Testis (tissue), 3 donors: ENCODE results near the gene STARD13. TPM values are rescaled to one million over a fixed set of nuclear protein-coding genes. Genes with fewer than 3 reads are reported as not detected.
"Not testable (repeated sequence)": the region's sequence is repeated elsewhere in the genome, so short reads cannot be mapped to it uniquely, and the experiment has no call there.

ENCODE experiments used
- DNase-seq: peaks from one replicate; pipeline ENCODE4 v3.0.0-alpha.2; 2019
- H3K27ac ChIP-seq, 2 donors: fragments of 200-600 bp; sonication (generic); one replicate each; pipeline ENCODE4 v1.5.1; 2019
- H3K27me3 ChIP-seq: fragments of 200-600 bp; sonication (generic); one replicate; pipeline ENCODE4 v1.5.1; 2019
- H3K36me3 ChIP-seq: fragments of 200-600 bp; sonication (generic); one replicate; pipeline ENCODE4 v1.5.1; 2017; ENCODE audit warnings: low read depth; ENCODE audit errors: missing control alignments
- H3K4me1 ChIP-seq: fragments of 200-600 bp; sonication (generic); one replicate; pipeline ENCODE4 v1.5.1; 2019
- H3K4me3 ChIP-seq, 2 donors: fragments of 200-600 bp; sonication (generic); one replicate each; pipeline ENCODE4 v1.5.1; 2017 to 2019
- H3K9me3 ChIP-seq: fragments of 200-600 bp; sonication (generic); one replicate; pipeline ENCODE4 v1.5.1; 2017
- POLR2A ChIP-seq: fragments of 450-650 bp; IDR thresholded peaks from one replicate; pipeline ENCODE4 v1.6.1; 2017; ENCODE audit warnings: antibody characterized with exemption, mild to moderate bottlenecking, moderate library complexity
- WGBS, 2 donors: methylation state at CpG; one replicate each; pipeline ENCODE4 v1.1.5; 2018; 5-methylcytosine and 5-hydroxymethylcytosine counted together
- intact Hi-C: fragments of 100-400 bp; cut with DNase I; formaldehyde crosslinking; loops from one replicate; pipeline ENCODE4 v1.15.1; 2023; ENCODE audit warnings: low total_unique reads
- polyA plus RNA-seq: library from polyadenylated mRNA; stranded (reverse); fragments of 350-450 nt; fragmentation: Illumina TruSeq; extraction: RNeasy Lipid Tissue Mini Kit (QIAGEN cat#74804); gene quantifications from one replicate; pipeline ENCODE4 v1.2.3, GENCODE V29; 2014; ENCODE audit warnings: low read depth, low replicate concordance; ENCODE audit not compliant: insufficient read depth
- total RNA-seq, 2 donors: library from RNA; depleted of rRNA; stranded (reverse); fragments of >200 nt; gene quantifications; one replicate each; pipeline ENCODE4 v1.2.3, GENCODE V29; 2016
- TF ChIP-seq, protein P1 (sequence below), 3 experiments: fragments of 450-650 bp in 2 of 3; fragments of 200-600 bp in 1 of 3; sonication (generic) in 1 of 3; IDR thresholded peaks; one replicate each; pipeline ENCODE4 v1.5.1; 2016 to 2019; ENCODE audit warnings: antibody characterized with exemption in 3 of 3, mild to moderate bottlenecking in 2 of 3, moderate library complexity in 1 of 3

The STARD13 gene
- total and polyA plus RNA-seq, 3 donors from 2014 or later = 7.2 to 33.7 (median 24.4) TPM

- Histone ChIP-seq H3K27ac (no peak overlapping the region), H3K4me3 (no peak overlapping the region), H3K27me3 (no peaks in the 10 kb centered on the region), H3K36me3 (no peaks in the 10 kb centered on the region), H3K4me1 (peaks cover 8% of the 10 kb centered on the region), H3K9me3 (no peaks in the 10 kb centered on the region)
- no peak for DNase-seq
- TF ChIP-seq, protein P1, sequence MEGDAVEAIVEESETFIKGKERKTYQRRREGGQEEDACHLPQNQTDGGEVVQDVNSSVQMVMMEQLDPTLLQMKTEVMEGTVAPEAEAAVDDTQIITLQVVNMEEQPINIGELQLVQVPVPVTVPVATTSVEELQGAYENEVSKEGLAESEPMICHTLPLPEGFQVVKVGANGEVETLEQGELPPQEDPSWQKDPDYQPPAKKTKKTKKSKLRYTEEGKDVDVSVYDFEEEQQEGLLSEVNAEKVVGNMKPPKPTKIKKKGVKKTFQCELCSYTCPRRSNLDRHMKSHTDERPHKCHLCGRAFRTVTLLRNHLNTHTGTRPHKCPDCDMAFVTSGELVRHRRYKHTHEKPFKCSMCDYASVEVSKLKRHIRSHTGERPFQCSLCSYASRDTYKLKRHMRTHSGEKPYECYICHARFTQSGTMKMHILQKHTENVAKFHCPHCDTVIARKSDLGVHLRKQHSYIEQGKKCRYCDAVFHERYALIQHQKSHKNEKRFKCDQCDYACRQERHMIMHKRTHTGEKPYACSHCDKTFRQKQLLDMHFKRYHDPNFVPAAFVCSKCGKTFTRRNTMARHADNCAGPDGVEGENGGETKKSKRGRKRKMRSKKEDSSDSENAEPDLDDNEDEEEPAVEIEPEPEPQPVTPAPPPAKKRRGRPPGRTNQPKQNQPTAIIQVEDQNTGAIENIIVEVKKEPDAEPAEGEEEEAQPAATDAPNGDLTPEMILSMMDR (IDR thresholded peaks at IDR 0.05) = no peak
- TF ChIP-seq POLR2A = no peak
- intact Hi-C loops = no loop called here
- WGBS, 2 donors = 50 to 61% methylated on average over 5 of the region's 5 CpGs
These were observed 105.3 kb downstream of the STARD13 start for GRCh38 chr13:33180122-33180804.

DNA sequence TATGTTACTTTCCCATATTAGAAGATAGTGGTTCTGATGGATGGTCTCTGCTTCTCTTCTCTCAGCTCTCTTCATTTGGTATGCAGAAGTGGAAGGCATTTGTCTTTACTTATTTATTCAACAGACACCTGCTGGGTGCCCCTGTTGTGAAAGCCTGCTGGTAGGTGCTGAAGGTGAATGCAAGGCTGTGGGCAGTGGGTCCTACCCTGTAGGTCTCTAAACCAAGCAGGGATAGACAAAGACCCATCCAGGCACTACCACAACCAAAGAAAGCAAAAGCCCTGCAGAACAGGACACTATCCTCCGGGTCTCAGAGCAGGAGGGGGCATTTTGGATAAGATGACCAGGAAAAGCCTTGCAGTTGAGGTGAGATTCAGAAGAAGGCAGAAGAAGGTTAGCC, 106.1 kb downstream of the STARD13 start:
- H3K9me3 ChIP-seq = no peaks in the 10 kb centered on the region
- TF ChIP-seq, protein P1 (IDR thresholded peaks at IDR 0.05) = no peak
- no peak for TF ChIP-seq POLR2A
- H3K4me3 ChIP-seq = no peak overlapping the region
- intact Hi-C loops = no loop called here
- H3K4me1 ChIP-seq = peaks cover 8% of the 10 kb centered on the region
- WGBS, 2 donors = 100% methylated on average over 1 of the region's 1 CpG
- H3K27ac ChIP-seq = no peak overlapping the region
- H3K27me3 ChIP-seq = no peaks in the 10 kb centered on the region
- DNase-seq = no peak
- no peaks in the 10 kb centered on the region for H3K36me3 ChIP-seq

DNA sequence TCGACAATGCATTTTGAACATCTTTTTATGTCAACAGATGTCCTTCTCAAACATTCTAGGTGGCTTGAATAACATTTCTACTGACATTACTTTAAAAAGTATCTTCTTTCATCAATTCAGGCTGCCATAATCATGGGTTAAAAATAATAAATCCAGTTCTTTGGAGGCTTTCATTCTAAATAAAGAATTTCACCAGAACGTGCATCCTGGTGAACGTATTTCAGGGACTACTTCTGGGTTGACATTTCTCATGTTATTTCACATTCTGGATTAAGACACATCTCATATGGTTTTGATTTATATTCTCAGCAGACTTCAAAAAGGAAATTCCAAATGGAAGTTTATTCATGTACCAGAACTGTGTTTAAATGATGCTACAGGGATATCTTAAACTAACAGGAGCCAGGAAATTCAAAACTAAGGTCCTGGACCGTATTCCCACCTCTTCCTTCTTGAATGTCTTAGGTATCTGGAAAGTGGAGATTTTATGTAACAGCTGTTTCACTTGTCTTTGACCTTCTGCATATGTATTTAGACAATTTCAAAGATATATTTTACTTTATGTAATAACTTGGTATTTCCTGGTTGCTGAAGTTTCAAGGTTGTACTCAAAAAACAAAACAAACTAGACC, 107.2 kb downstream of the STARD13 start:
- DNase-seq = no peak
- no peak overlapping the region for H3K4me3 ChIP-seq
- TF ChIP-seq, protein P1 (IDR thresholded peaks at IDR 0.05) = no peak
- TF ChIP-seq POLR2A = no peak
- no peaks in the 10 kb centered on the region for H3K9me3 ChIP-seq
- H3K27ac ChIP-seq = no peak overlapping the region
- 64 to 72% methylated on average over 4 of the region's 4 CpGs for WGBS, 2 donors
- H3K4me1 ChIP-seq = peaks cover 8% of the 10 kb centered on the region
- no peaks in the 10 kb centered on the region for H3K36me3 ChIP-seq
- no peaks in the 10 kb centered on the region for H3K27me3 ChIP-seq
- intact Hi-C loops = no loop called here

- H3K4me3 ChIP-seq, intact Hi-C loops, H3K27me3 ChIP-seq, H3K9me3 ChIP-seq, H3K27ac ChIP-seq, H3K36me3 ChIP-seq, H3K4me1 ChIP-seq, DNase-seq: not testable (repeated sequence)
- WGBS, 2 donors = 84 to 88% methylated on average over 4 of the region's 4 CpGs
These were observed 108.0 kb downstream of the STARD13 start for GRCh38 chr13:33177340-33178208.

DNA sequence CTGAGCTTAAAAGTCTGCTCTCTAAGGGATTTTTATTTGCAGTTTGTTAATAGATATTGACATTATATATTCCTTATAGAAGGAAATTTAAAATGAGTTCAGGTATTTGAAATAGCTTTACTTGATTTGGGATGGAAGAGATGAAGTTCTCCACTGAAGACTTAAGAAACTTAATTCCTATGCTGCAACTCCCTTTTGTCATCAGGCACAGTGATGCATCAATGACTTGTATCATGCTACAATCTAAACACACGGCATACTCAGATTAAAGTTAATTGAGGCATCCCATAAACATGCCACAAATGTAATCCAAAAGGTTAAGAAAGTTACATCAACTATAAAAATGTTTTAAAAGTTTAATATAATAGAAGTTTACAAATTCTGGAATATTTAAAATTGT, 109.0 kb downstream of the STARD13 start:
- 68 to 70% methylated on average over 1 of the region's 1 CpG for WGBS, 2 donors

More for the DNA sequence above, 109.0 kb downstream of the STARD13 start:
- no peaks in the 10 kb centered on the region for H3K9me3 ChIP-seq
- no peak overlapping the region for H3K4me3 ChIP-seq
- intact Hi-C loops = no loop called here
- DNase-seq = no peak
- peaks cover 8% of the 10 kb centered on the region for H3K4me1 ChIP-seq
- TF ChIP-seq, protein P1 (IDR thresholded peaks at IDR 0.05) = no peak
- no peak for TF ChIP-seq POLR2A
- no peaks in the 10 kb centered on the region for H3K36me3 ChIP-seq
- H3K27ac ChIP-seq = no peak overlapping the region
- no peaks in the 10 kb centered on the region for H3K27me3 ChIP-seq
